Upper lobe of right lung (tissue), 1 donor: Measurements from ENCODE around the gene FBXO2. TPM values are rescaled to one million over a fixed set of nuclear protein-coding genes. Genes with fewer than 3 reads are reported as not detected.

Experiments used
- ATAC-seq: fragments of 200-7000 bp; cut with Tn5 transposase; one replicate; pipeline ENCODE4 v1.9.1; 2020; ENCODE audit warnings: mild to moderate bottlenecking, moderate library complexity
- DNase-seq: peaks from one replicate; pipeline ENCODE4 v3.0.0-alpha.2; 2020
- H3K27ac ChIP-seq: fragments of 200-600 bp; one replicate; pipeline ENCODE4 v1.8.0; 2022
- H3K27me3 ChIP-seq: fragments of 200-600 bp; one replicate; pipeline ENCODE4 v1.8.0; 2022; ENCODE audit warnings: mild to moderate bottlenecking
- H3K36me3 ChIP-seq: fragments of 200-600 bp; one replicate; pipeline ENCODE4 v1.8.0; 2022
- H3K4me1 ChIP-seq: fragments of 200-600 bp; one replicate; pipeline ENCODE4 v1.8.0; 2022
- H3K4me3 ChIP-seq: fragments of 200-600 bp; one replicate; pipeline ENCODE4 v1.8.0; 2022; ENCODE audit warnings: mild to moderate bottlenecking
- H3K9me3 ChIP-seq: fragments of 200-600 bp; one replicate; pipeline ENCODE4 v1.8.0; 2022
- intact Hi-C: fragments of 100-400 bp; cut with DNase I; formaldehyde crosslinking; loops from one replicate; pipeline ENCODE4 v1.11.0; 2022
- long read RNA-seq: library from polyadenylated mRNA; unstranded; transcript quantifications from one replicate; pipeline ENCODE4 v2.0.0, GENCODE V29; 2021
- total RNA-seq: library from RNA; stranded (reverse); fragmentation: NEBNext Ultra II Directional; extraction: Animal tissue kit (Norgen Biotek cat#: 25700); gene quantifications from one replicate; pipeline ENCODE4 v1.2.1, GENCODE V29; 2021
- TF ChIP-seq, protein P1 (sequence below): fragments of 200-600 bp; IDR thresholded peaks from one replicate; pipeline ENCODE4 v1.8.0; 2022; ENCODE audit warnings: antibody characterized with exemption
- donor health status: DM: no; HTN: yes; CAD: no; lungs with severe emphysema.

The FBXO2 gene
- 11.2 TPM for total RNA-seq
- long read RNA-seq, transcript FBXO2-201 (6 exons, 1,560 nt), result major isoform, 17 of 26 reads
- long read RNA-seq, partial matches to known transcripts, result 8 of 26 reads
- long read RNA-seq, other reads (novel, unspliced or antisense), result 1 of 26 reads

DNA sequence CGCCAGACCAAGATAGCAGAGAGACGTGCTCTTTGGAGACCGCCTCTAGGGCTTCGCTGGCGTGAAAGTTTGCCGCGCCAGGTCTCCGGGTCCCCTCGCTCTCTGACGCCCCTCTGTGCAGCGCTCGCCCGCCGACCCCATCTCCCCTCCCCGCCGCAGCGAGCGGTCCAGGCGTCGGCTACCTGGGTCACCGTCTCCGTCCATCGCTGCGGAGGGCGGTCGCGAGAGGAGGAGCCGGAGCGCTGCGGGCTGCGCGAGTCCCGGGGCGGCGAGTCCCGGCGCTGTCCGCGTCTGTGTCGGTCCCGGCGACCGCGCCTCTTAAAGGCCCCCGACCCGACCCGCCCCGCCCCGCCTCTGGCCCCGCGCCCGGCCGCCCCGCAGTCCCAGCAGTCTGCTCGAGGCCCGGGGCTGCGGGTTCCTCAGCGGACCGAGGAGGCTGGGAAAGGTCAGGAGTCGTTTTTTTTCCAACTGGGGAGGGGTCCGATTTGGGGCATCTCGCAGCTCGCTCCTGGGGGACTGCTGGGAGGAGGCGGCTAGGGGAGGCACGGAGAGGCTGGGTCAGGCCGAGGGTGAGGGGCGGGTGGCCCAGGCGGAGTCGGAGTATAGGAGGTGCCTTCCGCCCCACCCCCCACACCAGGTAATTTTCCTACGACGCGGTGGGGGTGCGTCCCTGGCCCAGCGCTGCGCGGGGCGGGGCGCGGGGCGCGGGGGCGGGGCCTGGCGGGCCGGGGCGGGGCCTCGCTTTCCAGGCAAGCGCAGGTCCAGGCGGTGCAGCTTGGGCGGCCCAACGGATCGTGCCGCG, at the start of gene FBXO2, which contains the start of gene FBXO44:
Gene FBXO2 (minus strand): TSS at position 293 of the 802 bp plus-strand sequence. CDS start 89 bp downstream, at position 204.
Gene FBXO44 (plus strand): TSS at position 741 of the 802 bp plus-strand sequence. CDS start 959 bp downstream, outside the sequence.
- peak within 1 kb of the TSS; percentile 57 for H3K4me3 ChIP-seq
- peak; percentile 86 for DNase-seq
- peaks cover 25% of the 10 kb centered on the region for H3K4me1 ChIP-seq
- peak; percentile 81 for ATAC-seq
- peaks cover 12% of the 10 kb centered on the region for H3K36me3 ChIP-seq
- TF ChIP-seq, protein P1, sequence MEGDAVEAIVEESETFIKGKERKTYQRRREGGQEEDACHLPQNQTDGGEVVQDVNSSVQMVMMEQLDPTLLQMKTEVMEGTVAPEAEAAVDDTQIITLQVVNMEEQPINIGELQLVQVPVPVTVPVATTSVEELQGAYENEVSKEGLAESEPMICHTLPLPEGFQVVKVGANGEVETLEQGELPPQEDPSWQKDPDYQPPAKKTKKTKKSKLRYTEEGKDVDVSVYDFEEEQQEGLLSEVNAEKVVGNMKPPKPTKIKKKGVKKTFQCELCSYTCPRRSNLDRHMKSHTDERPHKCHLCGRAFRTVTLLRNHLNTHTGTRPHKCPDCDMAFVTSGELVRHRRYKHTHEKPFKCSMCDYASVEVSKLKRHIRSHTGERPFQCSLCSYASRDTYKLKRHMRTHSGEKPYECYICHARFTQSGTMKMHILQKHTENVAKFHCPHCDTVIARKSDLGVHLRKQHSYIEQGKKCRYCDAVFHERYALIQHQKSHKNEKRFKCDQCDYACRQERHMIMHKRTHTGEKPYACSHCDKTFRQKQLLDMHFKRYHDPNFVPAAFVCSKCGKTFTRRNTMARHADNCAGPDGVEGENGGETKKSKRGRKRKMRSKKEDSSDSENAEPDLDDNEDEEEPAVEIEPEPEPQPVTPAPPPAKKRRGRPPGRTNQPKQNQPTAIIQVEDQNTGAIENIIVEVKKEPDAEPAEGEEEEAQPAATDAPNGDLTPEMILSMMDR, result no peak
- intact Hi-C loops, result loop anchor here (5.0 kb wide), 1 partner anchor 68 kb away; no protein-coding TSS in a partner anchor
- H3K27ac ChIP-seq, result peak within 1 kb of the TSS; percentile 42
- H3K27me3 ChIP-seq, result no peaks in the 10 kb centered on the region
- no peaks in the 10 kb centered on the region for H3K9me3 ChIP-seq

DNA sequence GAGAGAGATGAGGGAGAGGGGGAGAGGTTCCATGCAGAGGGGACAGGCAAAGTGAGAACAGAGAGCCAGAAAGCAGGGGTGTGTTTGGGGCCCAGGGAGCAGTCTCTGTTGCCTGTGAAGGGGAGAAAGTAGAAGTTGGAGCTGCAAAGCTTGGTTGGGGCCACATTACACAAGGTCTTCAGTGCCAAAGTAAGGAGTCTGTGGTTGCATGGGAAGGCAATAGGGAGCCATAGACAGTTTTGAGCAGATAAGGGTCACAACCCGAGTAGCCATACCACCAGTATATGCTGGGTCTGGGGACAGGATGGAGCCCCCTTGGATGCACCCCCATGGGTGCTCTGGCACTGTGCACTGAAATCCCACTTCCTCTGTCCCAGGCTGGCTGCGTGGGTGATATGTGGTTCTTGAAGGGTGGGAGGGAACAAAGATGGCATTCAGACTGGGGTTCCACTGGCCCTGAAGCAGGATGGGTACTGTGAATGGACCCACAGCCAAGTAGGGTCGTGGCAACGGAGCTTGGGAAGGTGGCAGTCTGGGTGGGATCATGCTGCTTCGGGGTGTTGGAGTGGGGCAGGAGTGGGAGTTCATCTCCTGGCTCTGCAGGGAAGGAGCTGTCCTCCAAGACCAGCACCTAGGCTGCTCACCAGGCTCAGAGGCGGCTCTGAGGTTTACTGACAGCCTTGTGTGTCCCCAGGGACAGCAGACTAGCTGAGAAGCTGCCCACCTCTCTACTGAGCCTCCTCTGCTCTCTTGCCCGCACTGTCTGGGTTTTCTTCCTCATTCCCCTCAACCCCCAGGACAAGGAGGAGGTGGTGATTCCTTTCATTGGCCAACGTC, 49.3 kb upstream of the FBXO2 start:
- intact Hi-C loops, result no loop called here
- Histone ChIP-seq H3K4me1 (no peaks in the 10 kb centered on the region), H3K27me3 (peaks cover 33% of the 10 kb centered on the region), H3K9me3 (no peaks in the 10 kb centered on the region), H3K36me3 (no peaks in the 10 kb centered on the region), H3K27ac (no peak overlapping the region), H3K4me3 (no peak overlapping the region)
- ATAC-seq, result peak; percentile 28
- TF ChIP-seq, protein P1, result no peak
- no peak for DNase-seq

DNA sequence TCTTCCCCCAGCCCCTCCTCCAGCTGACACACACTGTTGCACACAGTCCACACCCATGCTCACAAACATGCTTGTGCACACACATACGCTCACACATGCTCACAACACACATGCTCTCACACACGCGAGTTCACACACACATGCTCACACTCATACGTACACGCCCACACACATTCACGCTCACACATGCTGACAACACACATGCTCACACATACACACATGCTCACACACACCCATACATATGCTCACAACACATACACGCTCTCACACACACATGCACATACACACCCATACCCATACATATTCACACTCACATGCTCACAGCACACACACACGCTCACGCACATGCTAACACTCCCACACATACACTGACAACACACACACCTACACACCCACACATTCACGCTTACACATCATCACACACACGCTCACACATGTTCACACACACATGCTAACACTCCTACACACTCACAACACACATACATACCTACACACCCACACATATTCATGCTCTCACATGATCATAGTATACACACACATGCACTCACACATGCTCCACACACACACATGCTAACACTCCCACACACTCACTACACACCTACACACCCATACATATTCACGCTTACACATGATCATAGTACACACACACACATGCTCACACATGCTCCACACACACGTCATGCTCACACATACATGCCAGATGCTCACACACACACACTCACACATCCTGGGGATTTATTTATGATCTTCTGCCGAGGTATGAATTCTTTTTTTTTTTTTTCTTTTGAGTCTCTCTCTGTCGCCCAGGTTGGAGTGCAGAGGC, 48.0 kb upstream of the FBXO2 start:
- ATAC-seq (no peak), DNase-seq (no peak)
- TF ChIP-seq, protein P1, result no peak
- intact Hi-C loops, result no loop called here
- Histone ChIP-seq H3K4me3 (no peak overlapping the region), H3K4me1 (no peaks in the 10 kb centered on the region), H3K27me3 (peaks cover 33% of the 10 kb centered on the region), H3K27ac (no peak overlapping the region), H3K36me3 (no peaks in the 10 kb centered on the region), H3K9me3 (no peaks in the 10 kb centered on the region)

- Histone ChIP-seq H3K9me3 (no peaks in the 10 kb centered on the region), H3K36me3 (no peaks in the 10 kb centered on the region), H3K4me3 (no peak overlapping the region), H3K27me3 (peaks cover 33% of the 10 kb centered on the region), H3K27ac (no peak overlapping the region), H3K4me1 (no peaks in the 10 kb centered on the region)
- intact Hi-C loops, result no loop called here
- TF ChIP-seq, protein P1, result no peak
- ATAC-seq (no peak), DNase-seq (no peak)
Measured at GRCh38 chr1:11701551-11701961, 47.3 kb upstream of the FBXO2 start.
